ENCODE results near the gene PEX19.
A peak's percentile ranks its signal among the peaks of the same experiment; 100 is the strongest.

PEX19 gene

DNA sequence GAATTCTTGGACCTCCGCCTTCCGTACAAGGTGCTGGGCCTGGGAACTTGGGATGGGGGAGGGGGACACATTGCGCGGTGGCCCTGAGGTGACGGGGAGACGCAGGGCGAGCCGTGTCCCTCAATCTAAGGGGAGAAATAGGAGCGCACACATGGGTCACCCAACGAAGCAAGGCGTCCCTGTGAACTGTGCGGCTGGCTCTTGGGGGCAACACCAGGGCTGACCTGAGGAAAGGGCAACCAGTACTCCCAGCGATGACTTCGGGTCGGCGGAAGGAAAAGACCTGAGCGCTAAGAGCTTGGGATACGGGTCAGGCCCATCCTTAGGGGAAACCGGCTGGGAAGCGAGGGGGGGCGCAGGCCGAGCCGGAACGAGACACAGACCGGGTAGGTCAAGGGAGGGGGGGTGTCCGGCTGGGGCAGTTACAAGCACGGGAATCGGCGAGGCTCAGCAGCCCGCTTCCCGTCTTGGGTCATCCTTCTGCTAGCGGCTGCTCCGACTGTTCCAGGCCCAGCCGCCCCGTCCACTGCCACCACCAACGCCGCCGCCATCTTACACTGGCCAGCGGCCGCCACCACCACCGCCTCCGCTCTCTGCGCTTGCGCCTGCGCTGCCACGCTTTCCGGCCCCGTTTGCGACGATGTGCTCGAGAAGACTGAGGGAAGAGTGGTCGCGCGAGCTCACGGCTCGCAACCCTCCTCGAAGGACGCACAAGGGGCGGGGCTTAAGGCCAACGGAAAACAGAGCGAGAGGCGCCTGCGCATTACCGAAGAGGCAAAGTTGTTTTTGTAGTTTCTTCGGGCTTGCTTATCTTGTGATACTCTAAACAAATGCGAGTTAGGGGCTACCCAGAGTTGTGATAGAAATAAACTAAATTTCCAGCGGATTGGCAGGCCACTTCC is 22.8 kb downstream of the PEX19 start, which contains the start of gene DCAF8 (continued):
- TF ChIP-seq FEZF1 (tag by site-specific recombination; IDR thresholded peaks at IDR 0.05) (no peak), ZNF391 (tag by site-specific recombination; IDR thresholded peaks at IDR 0.05; ENCODE audit: borderline replicate concordance, low read depth) (peak; percentile 97), ZEB2 (tag by site-specific recombination; IDR thresholded peaks at IDR 0.05) (peak; percentile 69; the same call in 1 of the 2 replicates), ZNF548 (tag by site-specific recombination; IDR thresholded peaks at IDR 0.05) (no peak), ZNF654 (tag by site-specific recombination; IDR thresholded peaks at IDR 0.05; ENCODE audit: low read depth) (no peak), ZNF747 (tag by site-specific recombination; IDR thresholded peaks at IDR 0.05) (no peak), KLF16 (tag by site-specific recombination; IDR thresholded peaks at IDR 0.05) (peak; percentile 86), ZNF510 (tag by site-specific recombination; IDR thresholded peaks at IDR 0.05; ENCODE audit: insufficient replicate concordance) (peak; percentile 86), ZFHX2 (tag by site-specific recombination; conservative IDR thresholded peaks at IDR 0.05) (peak; percentile 94), ZNF112 (tag by site-specific recombination; IDR thresholded peaks at IDR 0.05) (no peak), ZNF624 (tag by site-specific recombination; IDR thresholded peaks at IDR 0.05) (no peak), ZNF791 (tag by site-specific recombination; IDR thresholded peaks at IDR 0.05) (no peak), ZNF274 (IDR thresholded peaks at IDR 0.05; ENCODE audit: low read length) (no peak), ZNF274 (tag by site-specific recombination; IDR thresholded peaks at IDR 0.05; ENCODE audit: borderline replicate concordance) (no peak), ZNF23 (tag by site-specific recombination; IDR thresholded peaks at IDR 0.05; ENCODE audit: borderline replicate concordance) (no peak), MZF1 (tag by site-specific recombination; IDR thresholded peaks at IDR 0.05; ENCODE audit: borderline replicate concordance) (no peak; the same call in none of the 2 replicates), ZNF555 (tag by site-specific recombination; conservative IDR thresholded peaks at IDR 0.05) (no peak), ZNF2 (tag by site-specific recombination; IDR thresholded peaks at IDR 0.05) (peak; percentile 78), INSM2 (tag by site-specific recombination; IDR thresholded peaks at IDR 0.05) (peak; percentile 32; the same call in 1 of the 2 replicates), ZNF560 (tag by site-specific recombination; IDR thresholded peaks at IDR 0.05; ENCODE audit: borderline replicate concordance) (no peak), ZBTB6 (tag by site-specific recombination; IDR thresholded peaks at IDR 0.05) (peak; percentile 43; the same call in 1 of the 2 replicates), ZNF37A (tag by site-specific recombination; IDR thresholded peaks at IDR 0.05) (no peak), ZNF473 (tag by site-specific recombination; IDR thresholded peaks at IDR 0.05) (no peak), ZNF416 (tag by site-specific recombination; IDR thresholded peaks at IDR 0.05) (no peak), ZNF623 (tag by site-specific recombination; IDR thresholded peaks at IDR 0.05) (no peak), ZNF223 (tag by site-specific recombination; IDR thresholded peaks at IDR 0.05) (peak; percentile 49; the same call in 1 of the 2 replicates), ZNF423 (tag by site-specific recombination; IDR thresholded peaks at IDR 0.05) (peak; percentile 44; the same call in 1 of the 2 replicates), ZBTB1 (tag by site-specific recombination; IDR thresholded peaks at IDR 0.05) (peak; percentile 60; the same call in 1 of the 2 replicates), ZNF626 (tag by site-specific recombination; IDR thresholded peaks at IDR 0.05) (no peak)
- TF ChIP-seq, protein P1, sequence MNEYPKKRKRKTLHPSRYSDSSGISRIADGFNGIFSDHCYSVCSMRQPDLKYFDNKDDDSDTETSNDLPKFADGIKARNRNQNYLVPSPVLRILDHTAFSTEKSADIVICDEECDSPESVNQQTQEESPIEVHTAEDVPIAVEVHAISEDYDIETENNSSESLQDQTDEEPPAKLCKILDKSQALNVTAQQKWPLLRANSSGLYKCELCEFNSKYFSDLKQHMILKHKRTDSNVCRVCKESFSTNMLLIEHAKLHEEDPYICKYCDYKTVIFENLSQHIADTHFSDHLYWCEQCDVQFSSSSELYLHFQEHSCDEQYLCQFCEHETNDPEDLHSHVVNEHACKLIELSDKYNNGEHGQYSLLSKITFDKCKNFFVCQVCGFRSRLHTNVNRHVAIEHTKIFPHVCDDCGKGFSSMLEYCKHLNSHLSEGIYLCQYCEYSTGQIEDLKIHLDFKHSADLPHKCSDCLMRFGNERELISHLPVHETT (tag by site-specific recombination; IDR thresholded peaks at IDR 0.05), result peak; percentile 87
- TF ChIP-seq, protein P2, sequence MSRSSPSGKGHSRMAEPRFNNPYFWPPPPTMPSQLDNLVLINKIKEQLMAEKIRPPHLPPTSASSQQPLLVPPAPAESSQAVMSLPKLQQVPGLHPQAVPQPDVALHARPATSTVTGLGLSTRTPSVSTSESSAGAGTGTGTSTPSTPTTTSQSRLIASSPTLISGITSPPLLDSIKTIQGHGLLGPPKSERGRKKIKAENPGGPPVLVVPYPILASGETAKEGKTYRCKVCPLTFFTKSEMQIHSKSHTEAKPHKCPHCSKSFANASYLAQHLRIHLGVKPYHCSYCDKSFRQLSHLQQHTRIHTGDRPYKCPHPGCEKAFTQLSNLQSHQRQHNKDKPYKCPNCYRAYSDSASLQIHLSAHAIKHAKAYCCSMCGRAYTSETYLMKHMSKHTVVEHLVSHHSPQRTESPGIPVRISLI (tag by site-specific recombination; IDR thresholded peaks at IDR 0.05), result no peak
- TF ChIP-seq, protein P3, sequence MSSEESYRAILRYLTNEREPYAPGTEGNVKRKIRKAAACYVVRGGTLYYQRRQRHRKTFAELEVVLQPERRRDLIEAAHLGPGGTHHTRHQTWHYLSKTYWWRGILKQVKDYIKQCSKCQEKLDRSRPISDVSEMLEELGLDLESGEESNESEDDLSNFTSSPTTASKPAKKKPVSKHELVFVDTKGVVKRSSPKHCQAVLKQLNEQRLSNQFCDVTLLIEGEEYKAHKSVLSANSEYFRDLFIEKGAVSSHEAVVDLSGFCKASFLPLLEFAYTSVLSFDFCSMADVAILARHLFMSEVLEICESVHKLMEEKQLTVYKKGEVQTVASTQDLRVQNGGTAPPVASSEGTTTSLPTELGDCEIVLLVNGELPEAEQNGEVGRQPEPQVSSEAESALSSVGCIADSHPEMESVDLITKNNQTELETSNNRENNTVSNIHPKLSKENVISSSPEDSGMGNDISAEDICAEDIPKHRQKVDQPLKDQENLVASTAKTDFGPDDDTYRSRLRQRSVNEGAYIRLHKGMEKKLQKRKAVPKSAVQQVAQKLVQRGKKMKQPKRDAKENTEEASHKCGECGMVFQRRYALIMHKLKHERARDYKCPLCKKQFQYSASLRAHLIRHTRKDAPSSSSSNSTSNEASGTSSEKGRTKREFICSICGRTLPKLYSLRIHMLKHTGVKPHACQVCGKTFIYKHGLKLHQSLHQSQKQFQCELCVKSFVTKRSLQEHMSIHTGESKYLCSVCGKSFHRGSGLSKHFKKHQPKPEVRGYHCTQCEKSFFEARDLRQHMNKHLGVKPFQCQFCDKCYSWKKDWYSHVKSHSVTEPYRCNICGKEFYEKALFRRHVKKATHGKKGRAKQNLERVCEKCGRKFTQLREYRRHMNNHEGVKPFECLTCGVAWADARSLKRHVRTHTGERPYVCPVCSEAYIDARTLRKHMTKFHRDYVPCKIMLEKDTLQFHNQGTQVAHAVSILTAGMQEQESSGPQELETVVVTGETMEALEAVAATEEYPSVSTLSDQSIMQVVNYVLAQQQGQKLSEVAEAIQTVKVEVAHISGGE (tag by site-specific recombination; conservative IDR thresholded peaks at IDR 0.05; ENCODE audit: low read depth), result peak; percentile 75
